Activated T-cell treated with anti-CD3 and anti-CD28 coated beads, Interleukin-2, amount 50 U/mL, for 72 hours (primary cell): ENCODE measurements around the gene SIGLEC6. TPM values are rescaled to one million over a fixed set of nuclear protein-coding genes. Genes with fewer than 3 reads are reported as not detected.
"Not testable (repeated sequence)": the region's sequence is repeated elsewhere in the genome, so short reads cannot be mapped to it uniquely, and the experiment has no call there.

Experiments
- ATAC-seq, 2 donors: fragments of 150-1000 bp; cut with Tn5 transposase; replicated peaks in 1 of 2; 2 replicates each; pipeline ENCODE4 v1.10.0; 2021; ENCODE audit warnings: moderate library complexity in 2 of 2, mild to moderate bottlenecking in 1 of 2
- DNase-seq, 2 donors: peaks; one replicate each; pipeline ENCODE4 v3.0.0; 2021 to 2022; ENCODE audit warnings: mixed read lengths in 1 of 2
- H3K27ac Mint-ChIP-seq: one replicate; pipeline ENCODE4 v1.8.0; 2022; ENCODE audit warnings: mild to moderate bottlenecking, moderate library complexity, mixed read lengths
- H3K27me3 Mint-ChIP-seq: one replicate; pipeline ENCODE4 v1.8.0; 2022; ENCODE audit warnings: low read depth, mixed read lengths
- H3K36me3 Mint-ChIP-seq, 2 donors: one replicate each; pipeline ENCODE4 v1.8.0; 2022; ENCODE audit warnings: mixed read lengths in 2 of 2, mild to moderate bottlenecking in 1 of 2; ENCODE audit not compliant: insufficient read depth in 2 of 2
- H3K4me1 Mint-ChIP-seq: one replicate; pipeline ENCODE4 v1.8.0; 2022; ENCODE audit warnings: low read depth, mixed read lengths
- H3K4me3 Mint-ChIP-seq, 2 donors: one replicate each; pipeline ENCODE4 v1.8.0; 2022; ENCODE audit warnings: mild to moderate bottlenecking in 2 of 2, mixed read lengths in 2 of 2, moderate library complexity in 2 of 2
- H3K9me3 Mint-ChIP-seq, 2 donors: one replicate each; pipeline ENCODE4 v1.8.0; 2022; ENCODE audit warnings: mixed read lengths in 2 of 2
- total RNA-seq, 2 donors: library from RNA; stranded (reverse); gene quantifications; one replicate each; pipeline ENCODE4 v1.2.3, GENCODE V29; 2022

Gene SIGLEC6
- total RNA-seq, 2 donors from 2014 or later: not detected

DNA sequence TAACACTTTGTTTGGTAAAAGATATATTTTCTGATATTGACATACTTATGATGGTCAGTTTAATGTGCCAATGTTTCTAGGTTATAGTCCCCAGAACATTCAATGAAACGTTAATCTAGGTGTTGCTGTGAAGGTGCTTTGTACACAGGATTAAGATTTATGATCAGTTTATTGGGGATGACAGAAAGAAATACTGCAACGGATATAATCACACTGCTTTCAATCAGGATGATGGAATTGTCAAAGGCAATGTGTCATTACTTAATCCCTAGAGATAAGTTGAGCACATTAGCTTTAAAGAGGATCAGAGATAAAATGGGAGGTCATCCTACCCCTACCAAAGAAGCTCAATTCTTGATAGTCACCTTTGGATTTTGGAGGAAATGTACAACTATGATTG lies 17.5 kb downstream of the SIGLEC6 start:
- H3K9me3 Mint-ChIP-seq: peaks cover 0 to 2% of the 10 kb centered on the region in 2 donors
- no peak for ATAC-seq
- DNase-seq: no peak
- H3K36me3 Mint-ChIP-seq: peaks cover 2% of the 10 kb centered on the region in 2 donors
- H3K4me3 Mint-ChIP-seq: no peak overlapping the region
- peaks cover 37% of the 10 kb centered on the region for H3K27me3 Mint-ChIP-seq
- H3K27ac Mint-ChIP-seq: no peak overlapping the region
- H3K4me1 Mint-ChIP-seq: peaks cover 11% of the 10 kb centered on the region

DNA sequence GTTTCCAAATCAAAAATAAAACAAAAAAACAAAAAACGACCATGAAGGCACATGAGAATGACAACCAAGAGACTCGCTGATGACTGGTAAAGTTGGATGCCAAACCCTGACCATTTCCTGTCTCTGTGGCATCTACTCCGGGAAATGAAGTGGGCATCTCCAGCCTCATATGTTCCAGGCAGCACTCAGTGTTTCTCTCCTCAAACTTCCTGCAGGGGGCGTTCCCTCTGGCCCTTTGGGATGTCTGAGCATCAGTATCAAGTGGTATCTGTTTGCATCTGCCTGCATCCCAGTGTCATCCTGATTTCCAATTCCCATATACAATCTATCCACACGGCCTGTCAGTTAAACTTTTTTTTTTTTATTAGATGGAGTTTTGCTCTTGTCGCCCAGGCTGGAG lies 20.1 kb downstream of the SIGLEC6 start:
- Mint-ChIP-seq H3K4me1 (peaks cover 11% of the 10 kb centered on the region), H3K9me3 (no peaks in the 10 kb centered on the region), H3K4me3 (no peak overlapping the region), H3K36me3 (no peaks in the 10 kb centered on the region), H3K27me3 (peaks cover 27% of the 10 kb centered on the region), H3K27ac (no peak overlapping the region)
- ATAC-seq: peak; percentile 40 to 73
- peak; percentile 28 to 40 for DNase-seq

DNA sequence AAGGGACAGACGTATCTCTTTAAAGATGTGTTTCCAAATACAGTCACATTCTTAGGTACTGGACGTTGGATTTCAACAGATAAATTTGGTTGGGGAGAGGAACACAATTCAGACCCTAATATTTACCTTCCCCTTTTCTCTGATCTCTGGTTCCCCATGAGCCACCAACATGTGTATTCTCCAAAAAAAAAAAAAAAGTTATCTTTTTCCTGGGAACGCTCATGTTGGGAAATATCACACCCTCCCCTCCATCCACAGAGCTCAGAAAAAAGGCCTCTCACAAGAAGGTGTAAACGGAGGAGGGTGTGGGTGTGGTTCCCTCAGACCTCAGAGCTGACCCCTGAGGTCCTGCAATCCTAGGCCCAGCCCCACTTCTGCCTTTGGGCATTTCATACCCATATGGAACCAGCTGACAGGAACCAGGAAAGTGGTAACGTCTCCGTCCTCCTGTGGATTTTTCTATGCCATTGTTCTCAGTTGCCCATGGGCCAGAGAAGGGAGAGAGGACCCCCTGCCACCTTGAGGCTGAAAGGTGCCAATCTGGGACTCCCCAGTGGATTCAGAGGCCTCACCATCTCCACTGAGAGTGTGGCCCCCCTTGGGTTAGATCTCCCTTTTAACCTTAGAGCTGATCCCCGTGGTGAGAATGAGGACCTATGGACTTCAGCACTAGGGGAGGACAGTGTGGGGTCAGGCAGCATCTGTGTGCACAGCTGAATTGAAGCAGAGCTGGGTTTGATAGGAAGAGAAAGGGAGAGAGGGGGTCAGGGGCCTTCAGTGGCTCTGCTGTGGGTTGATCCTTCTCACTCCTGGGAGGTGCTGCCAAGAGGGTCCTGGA lies 21.4 kb downstream of the SIGLEC6 start:
- ATAC-seq (no peak), DNase-seq (no peak)
- Mint-ChIP-seq H3K36me3 (no peaks in the 10 kb centered on the region), H3K4me1 (peaks cover 18% of the 10 kb centered on the region), H3K9me3 (no peaks in the 10 kb centered on the region), H3K27ac (no peak overlapping the region), H3K4me3 (no peak overlapping the region), H3K27me3 (peaks cover 34% of the 10 kb centered on the region)

DNA sequence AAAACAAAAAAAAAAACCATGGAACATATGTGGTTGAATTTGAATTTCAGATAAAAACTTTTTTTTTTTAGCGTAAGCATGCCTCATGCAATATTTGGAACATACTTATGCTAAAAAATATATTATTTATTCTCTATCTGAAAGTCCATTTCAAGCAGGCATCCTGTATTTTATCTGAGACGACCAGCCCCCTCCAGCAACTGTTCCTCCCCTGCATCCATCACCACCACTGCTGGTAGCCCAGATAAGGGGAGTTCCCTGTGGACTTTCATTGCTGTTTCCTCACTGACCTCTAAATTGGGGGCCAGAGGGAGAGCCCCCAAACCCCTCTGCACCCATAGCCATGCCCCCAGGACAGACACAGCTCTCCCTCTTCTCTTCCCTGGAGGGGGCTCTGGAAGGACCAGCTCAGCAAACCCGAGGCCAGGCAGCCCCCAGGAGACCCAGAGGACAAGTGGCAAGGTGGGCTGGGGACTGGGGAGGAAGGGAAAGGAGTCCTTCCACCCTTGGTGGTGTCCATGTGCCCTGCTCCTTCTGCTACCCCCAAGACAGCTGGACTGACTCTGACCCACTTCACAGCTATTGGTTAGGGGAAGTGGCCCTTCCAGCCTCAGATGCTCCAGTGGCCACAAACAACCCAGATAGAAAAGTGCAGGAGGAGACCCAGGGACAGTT lies 23.3 kb downstream of the SIGLEC6 start:
- peaks cover 34% of the 10 kb centered on the region for H3K27me3 Mint-ChIP-seq
- ATAC-seq: no peak
- H3K27ac Mint-ChIP-seq: no peak overlapping the region
- DNase-seq: no peak
- H3K4me1 Mint-ChIP-seq: peaks cover 18% of the 10 kb centered on the region
- H3K9me3 Mint-ChIP-seq: peaks cover 4 to 7% of the 10 kb centered on the region in 2 donors
- no peak overlapping the region for H3K4me3 Mint-ChIP-seq
- H3K36me3 Mint-ChIP-seq: peaks cover 0 to 3% of the 10 kb centered on the region in 2 donors

DNA sequence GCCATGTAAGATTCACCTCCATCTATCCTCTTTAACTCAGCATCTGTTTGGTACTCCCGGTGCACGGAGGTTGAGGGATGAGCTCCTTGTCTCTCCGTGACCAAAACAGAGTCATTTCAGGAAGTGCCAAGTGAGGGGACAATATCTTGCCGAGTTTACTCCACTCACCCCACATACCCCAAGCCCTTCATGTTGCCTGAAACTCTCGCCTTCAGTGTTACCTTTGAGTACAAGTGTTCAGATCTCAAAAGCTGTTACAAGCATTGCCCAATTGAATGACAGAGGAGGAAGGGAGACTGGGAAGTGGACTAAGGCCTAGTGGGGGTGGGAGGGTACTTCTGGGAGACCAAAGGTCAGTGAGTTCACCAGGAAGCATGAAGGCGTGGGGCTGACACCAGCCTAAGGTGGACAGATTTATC lies 23.8 kb downstream of the SIGLEC6 start:
- DNase-seq: no peak
- peaks cover 0 to 3% of the 10 kb centered on the region in 2 donors for H3K36me3 Mint-ChIP-seq
- H3K27ac Mint-ChIP-seq: no peak overlapping the region
- no peak for ATAC-seq
- H3K27me3 Mint-ChIP-seq: peaks cover 32% of the 10 kb centered on the region
- peaks cover 4 to 7% of the 10 kb centered on the region in 2 donors for H3K9me3 Mint-ChIP-seq
- no peak overlapping the region for H3K4me3 Mint-ChIP-seq
- peaks cover 18% of the 10 kb centered on the region for H3K4me1 Mint-ChIP-seq

DNA sequence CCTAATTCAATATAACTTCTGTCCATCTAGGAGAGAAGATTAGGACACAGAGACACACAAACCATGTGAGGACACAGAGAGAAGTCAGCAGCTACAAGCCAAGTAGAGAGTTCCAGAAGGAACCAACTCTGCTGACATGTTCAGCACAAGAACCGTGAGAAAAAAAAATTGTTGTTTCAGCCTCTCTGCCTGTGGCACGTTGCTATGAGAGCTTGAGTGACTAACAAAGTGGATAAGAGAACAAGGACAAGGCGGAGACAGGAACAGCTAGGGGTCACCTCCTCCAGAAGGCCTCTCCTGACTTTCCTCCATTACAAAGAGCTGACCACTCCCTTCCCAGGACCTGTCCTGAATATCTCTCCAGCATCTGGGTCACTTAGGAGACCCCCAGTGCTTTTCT lies 24.3 kb downstream of the SIGLEC6 start:
- H3K36me3 Mint-ChIP-seq: peaks cover 0 to 3% of the 10 kb centered on the region in 2 donors
- peaks cover 18% of the 10 kb centered on the region for H3K4me1 Mint-ChIP-seq
- H3K27me3 Mint-ChIP-seq: peaks cover 27% of the 10 kb centered on the region
- no peak overlapping the region for H3K4me3 Mint-ChIP-seq
- no peak overlapping the region for H3K27ac Mint-ChIP-seq
- H3K9me3 Mint-ChIP-seq: peaks cover 4 to 7% of the 10 kb centered on the region in 2 donors
- ATAC-seq (no peak), DNase-seq (no peak)

DNA sequence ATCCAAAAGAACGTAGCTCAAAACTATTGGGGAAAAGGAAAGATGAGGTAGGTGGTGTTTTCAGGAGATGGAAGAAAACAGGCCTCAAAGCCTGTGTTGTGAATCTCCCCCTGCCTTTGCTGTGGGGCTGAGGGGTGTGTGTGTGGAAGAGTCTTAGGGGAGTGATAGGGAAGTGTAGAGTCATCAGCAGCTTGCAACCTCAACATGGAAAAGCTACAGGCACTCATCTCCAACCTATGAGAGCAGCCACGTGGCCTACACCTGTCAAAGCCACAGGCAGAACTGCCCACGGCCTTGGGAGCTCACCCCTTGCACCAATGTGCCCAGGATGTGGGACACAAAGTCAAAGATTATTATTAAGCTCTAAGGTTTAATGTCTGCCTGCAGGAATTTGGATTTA lies 25.6 kb downstream of the SIGLEC6 start:
- peaks cover 0 to 3% of the 10 kb centered on the region in 2 donors for H3K36me3 Mint-ChIP-seq
- ATAC-seq: no peak
- H3K27me3 Mint-ChIP-seq: peaks cover 17% of the 10 kb centered on the region
- H3K27ac Mint-ChIP-seq: no peak overlapping the region
- peaks cover 21% of the 10 kb centered on the region for H3K4me1 Mint-ChIP-seq
- peaks cover 4 to 7% of the 10 kb centered on the region in 2 donors for H3K9me3 Mint-ChIP-seq
- H3K4me3 Mint-ChIP-seq: no peak overlapping the region
- no peak for DNase-seq

DNA sequence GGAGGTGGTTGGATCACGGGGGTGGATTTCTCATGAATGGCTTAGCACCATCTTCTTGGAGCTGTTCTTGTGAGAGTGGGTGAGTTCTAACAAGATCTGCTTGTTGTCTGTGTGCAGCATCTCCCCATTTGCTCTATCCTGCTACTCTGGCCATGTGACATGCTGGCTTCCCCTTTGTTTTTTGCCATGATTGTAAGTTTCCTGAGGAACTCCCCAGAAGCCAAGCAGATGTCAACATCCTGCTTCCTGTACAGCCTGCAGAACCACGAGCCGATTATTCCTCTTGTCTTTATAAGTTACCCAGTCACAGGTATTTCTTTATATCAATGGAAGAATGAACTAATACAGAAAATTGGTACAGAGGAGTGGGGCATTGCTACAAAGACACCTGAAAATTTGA lies 27.6 kb downstream of the SIGLEC6 start:
- Mint-ChIP-seq H3K27ac (no peak overlapping the region), H3K36me3 (peaks cover 0 to 3% of the 10 kb centered on the region in 2 donors), H3K4me1 (peaks cover 18% of the 10 kb centered on the region), H3K27me3 (peaks cover 18% of the 10 kb centered on the region), H3K9me3 (peaks cover 4 to 7% of the 10 kb centered on the region in 2 donors), H3K4me3 (no peak overlapping the region)
- ATAC-seq (no peak), DNase-seq (no peak)

DNA sequence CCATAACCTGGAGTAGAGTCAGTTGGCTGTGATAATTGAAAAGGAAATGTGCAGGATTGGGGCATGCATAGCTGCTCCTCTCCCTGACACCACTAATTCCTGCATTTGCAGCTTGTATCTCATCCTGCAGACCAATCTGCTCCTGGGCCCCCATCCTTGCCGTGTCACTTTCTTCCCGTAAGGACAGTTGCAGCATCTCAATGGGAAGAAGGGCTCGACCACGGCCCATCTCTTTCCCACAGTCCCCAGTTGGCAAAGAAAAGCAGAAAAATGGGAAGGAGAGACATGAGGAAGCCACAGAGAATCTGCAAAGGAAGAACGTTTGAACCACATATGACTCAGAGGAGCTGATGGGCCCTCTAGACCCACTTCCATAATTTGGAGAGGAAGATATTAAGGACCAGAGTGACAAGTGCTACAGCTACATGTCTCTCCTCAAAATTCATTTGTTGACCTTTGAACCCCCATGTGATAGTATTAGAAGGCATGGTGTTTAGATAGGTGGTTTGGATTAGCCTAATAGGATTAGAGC lies 28.1 kb downstream of the SIGLEC6 start:
- Mint-ChIP-seq H3K27me3 (peaks cover 22% of the 10 kb centered on the region), H3K36me3 (peaks cover 0 to 3% of the 10 kb centered on the region in 2 donors), H3K4me3 (no peak overlapping the region), H3K4me1 (peaks cover 18% of the 10 kb centered on the region), H3K27ac (no peak overlapping the region), H3K9me3 (peaks cover 4 to 7% of the 10 kb centered on the region in 2 donors)
- no peak for DNase-seq
- ATAC-seq: no peak

DNA sequence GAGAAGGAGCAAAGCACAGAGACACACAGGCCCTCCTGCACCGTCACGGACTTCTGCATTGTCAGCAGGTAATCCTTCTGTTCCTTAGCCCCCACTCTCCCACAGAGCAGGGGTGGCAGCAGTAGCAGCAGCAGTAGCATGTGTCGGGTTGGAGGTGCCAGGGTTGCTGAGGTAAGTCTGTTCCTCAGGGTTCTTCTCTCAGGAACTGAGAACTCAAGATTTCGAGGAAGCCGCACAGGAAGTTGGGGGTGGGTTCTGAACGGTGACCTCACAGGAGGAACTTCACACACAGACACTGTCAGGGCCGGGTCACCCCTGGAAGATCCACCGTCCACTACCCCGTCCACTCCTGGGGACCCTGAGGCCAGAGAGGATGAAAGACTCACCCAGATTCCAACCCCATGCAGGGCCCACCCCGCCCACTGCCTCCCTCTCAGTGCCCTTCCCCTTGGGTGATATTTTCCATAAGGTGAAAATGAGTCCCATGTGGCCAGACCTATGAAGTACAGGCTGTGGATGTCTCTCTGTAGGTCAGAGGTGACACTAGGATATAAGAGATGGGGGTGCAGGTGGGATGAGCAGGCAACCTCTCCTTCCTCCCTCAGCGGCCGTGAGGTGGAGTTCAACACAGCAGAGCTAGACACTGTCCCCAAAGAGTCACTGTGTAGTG lies 29.7 kb downstream of the SIGLEC6 start, which contains the start of gene SIGLEC12:
Gene SIGLEC12, minus strand, starts transcription at position 207 of the 670 bp plus-strand sequence. Its CDS starts 67 bp downstream, at position 140.
- peak within 1 kb of the TSS; percentile 71 to 84 for H3K4me3 Mint-ChIP-seq
- ATAC-seq (peak; percentile 51 to 86), DNase-seq (peak; percentile 29 to 42)
- H3K9me3 Mint-ChIP-seq: peaks cover 4 to 7% of the 10 kb centered on the region in 2 donors
- peaks cover 0 to 3% of the 10 kb centered on the region in 2 donors for H3K36me3 Mint-ChIP-seq
- H3K4me1 Mint-ChIP-seq: peaks cover 18% of the 10 kb centered on the region
- H3K27me3 Mint-ChIP-seq: peaks cover 23% of the 10 kb centered on the region
- peak within 1 kb of the TSS; percentile 80 for H3K27ac Mint-ChIP-seq

DNA sequence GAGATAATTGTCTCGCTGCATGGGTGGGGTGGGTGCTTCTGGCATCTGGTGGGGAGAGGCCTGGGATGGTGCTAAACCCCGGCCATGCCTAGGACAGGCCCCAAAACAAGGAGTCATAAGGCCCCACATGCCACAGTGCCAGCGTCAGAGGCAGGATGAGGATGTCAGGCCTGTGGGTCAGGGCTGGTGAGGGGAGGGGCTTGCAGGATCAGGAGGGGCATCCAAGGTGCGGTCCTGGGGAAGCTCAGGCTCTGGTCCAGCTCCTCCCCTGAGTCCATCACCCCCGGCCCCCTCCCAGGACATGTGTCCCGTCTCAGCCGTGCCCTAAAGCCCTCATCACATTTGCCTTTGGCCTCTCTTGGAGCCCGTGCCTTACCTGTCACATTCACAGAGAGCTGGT lies 30.5 kb downstream of the SIGLEC6 start:
- H3K27me3 Mint-ChIP-seq: peaks cover 21% of the 10 kb centered on the region
- not testable (repeated sequence) for DNase-seq
- ATAC-seq: peak in 1 of 2 donors; percentile 38

DNA sequence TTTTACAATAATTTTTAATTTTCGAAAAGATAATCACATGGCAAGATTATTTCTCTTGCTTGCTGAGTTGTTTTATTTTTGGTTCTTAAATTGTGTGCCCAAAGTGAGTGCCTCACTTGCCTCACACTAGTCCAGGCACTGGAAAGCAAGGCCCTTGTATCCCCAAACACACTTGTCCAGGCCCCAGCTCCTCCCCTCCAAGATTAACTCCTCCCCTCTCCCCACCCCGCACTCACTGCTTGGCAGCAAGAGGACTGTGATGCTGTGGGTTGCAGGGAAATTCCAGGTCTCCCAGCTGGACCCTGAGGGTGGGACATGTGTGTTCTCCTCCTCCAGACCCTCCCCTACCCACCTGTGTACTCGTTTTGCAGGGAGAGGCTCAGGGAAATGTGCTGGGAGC lies 33.8 kb downstream of the SIGLEC6 start:
- peaks cover 25% of the 10 kb centered on the region for H3K4me1 Mint-ChIP-seq
- no peaks in the 10 kb centered on the region for H3K36me3 Mint-ChIP-seq
- H3K27ac Mint-ChIP-seq: no peak overlapping the region
- H3K27me3 Mint-ChIP-seq: peaks cover 32% of the 10 kb centered on the region
- H3K4me3 Mint-ChIP-seq: no peak overlapping the region
- ATAC-seq (no peak), DNase-seq (no peak)
- H3K9me3 Mint-ChIP-seq: peaks cover 2 to 6% of the 10 kb centered on the region in 2 donors

More for the DNA sequence above, 30.5 kb downstream of the SIGLEC6 start:
- peaks cover 15% of the 10 kb centered on the region for H3K4me1 Mint-ChIP-seq
- H3K9me3 Mint-ChIP-seq, H3K36me3 Mint-ChIP-seq: not testable (repeated sequence)
- peak overlapping the region; percentile 71 to 84 for H3K4me3 Mint-ChIP-seq
- peak overlapping the region; percentile 80 for H3K27ac Mint-ChIP-seq
